ENCODE measurements around the gene DDX24. TPM values are rescaled to one million over a fixed set of nuclear protein-coding genes. Genes with fewer than 3 reads are reported as not detected.
A peak's percentile ranks its signal among the peaks of the same experiment; 100 is the strongest.

DDX24 gene
- total RNA-seq, 2 experiments from 2014 or later = 187 to 211 TPM

GRCh38 chr14:94030571-94030970 lies 50.4 kb downstream of the DDX24 start:
- no peaks in the 10 kb centered on the region for H3K27me3 Mint-ChIP-seq
- ChIA-PET CTCF (no interaction called here), POLR2A (interaction anchor here (0.6 kb wide), 1 partner anchor 133 kb away, joined by 4 read pairs; no protein-coding TSS in a partner anchor)
- H3K4me3 Mint-ChIP-seq = no peak overlapping the region
- H3K9me3 Mint-ChIP-seq = no peaks in the 10 kb centered on the region
- peak overlapping the region; percentile 1 for H3K27ac Mint-ChIP-seq
- no peaks in the 10 kb centered on the region for H3K36me3 Mint-ChIP-seq (ENCODE audit: low read depth)
- no peak for DNase-seq
- peaks cover 25% of the 10 kb centered on the region for H3K4me1 Mint-ChIP-seq

GRCh38 chr14:94029671-94030203 lies 51.3 kb downstream of the DDX24 start:
- no peak for DNase-seq
- Mint-ChIP-seq H3K9me3 (no peaks in the 10 kb centered on the region), H3K27me3 (no peaks in the 10 kb centered on the region), H3K4me1 (peaks cover 25% of the 10 kb centered on the region), H3K4me3 (no peak overlapping the region), H3K36me3 (ENCODE audit: low read depth) (no peaks in the 10 kb centered on the region), H3K27ac (no peak overlapping the region)
- POLR2A ChIA-PET = no interaction called here
- CTCF ChIA-PET = interaction anchor here (0.8 to 2.8 kb wide), 5 partner anchors 8 to 107 kb away, joined by 3 to 14 read pairs (median 4); no protein-coding TSS in a partner anchor

GRCh38 chr14:94029265-94029664 lies 51.7 kb downstream of the DDX24 start:
- Mint-ChIP-seq H3K36me3 (ENCODE audit: low read depth) (no peaks in the 10 kb centered on the region), H3K4me3 (no peak overlapping the region), H3K27me3 (no peaks in the 10 kb centered on the region), H3K4me1 (peaks cover 25% of the 10 kb centered on the region), H3K27ac (no peak overlapping the region), H3K9me3 (no peaks in the 10 kb centered on the region)
- ChIA-PET POLR2A (no interaction called here), CTCF (interaction anchor here (0.8 to 2.8 kb wide), 7 partner anchors 9 to 108 kb away, joined by 3 to 14 read pairs (median 4); no protein-coding TSS in a partner anchor)
- DNase-seq = no peak

- H3K27ac Mint-ChIP-seq = peak overlapping the region; percentile 44
- ChIA-PET CTCF (interaction anchor here (0.8 to 2.8 kb wide), 8 partner anchors 8 to 108 kb away, joined by 3 to 14 read pairs (median 5); no protein-coding TSS in a partner anchor), POLR2A (no interaction called here)
- H3K27me3 Mint-ChIP-seq = no peaks in the 10 kb centered on the region
- no peaks in the 10 kb centered on the region for H3K9me3 Mint-ChIP-seq
- H3K4me3 Mint-ChIP-seq = peak overlapping the region; percentile 35
- no peaks in the 10 kb centered on the region for H3K36me3 Mint-ChIP-seq (ENCODE audit: low read depth)
- DNase-seq = no peak
- peaks cover 29% of the 10 kb centered on the region for H3K4me1 Mint-ChIP-seq
Measured at GRCh38 chr14:94028450-94028826, 52.6 kb downstream of the DDX24 start.

GRCh38 chr14:94027566-94028449 lies 53.2 kb downstream of the DDX24 start:
- H3K27ac Mint-ChIP-seq = peak overlapping the region; percentile 44
- no peaks in the 10 kb centered on the region for H3K9me3 Mint-ChIP-seq
- no peak for DNase-seq
- H3K36me3 Mint-ChIP-seq (ENCODE audit: low read depth) = no peaks in the 10 kb centered on the region
- peak overlapping the region; percentile 48 for H3K4me3 Mint-ChIP-seq
- CTCF ChIA-PET = interaction anchor here (0.8 to 2.8 kb wide), 7 partner anchors 8 to 109 kb away, joined by 3 to 14 read pairs (median 6); no protein-coding TSS in a partner anchor
- POLR2A ChIA-PET = no interaction called here
- H3K4me1 Mint-ChIP-seq = peaks cover 34% of the 10 kb centered on the region
- H3K27me3 Mint-ChIP-seq = no peaks in the 10 kb centered on the region

- H3K4me3 Mint-ChIP-seq = peak overlapping the region; percentile 48
- H3K27ac Mint-ChIP-seq = peak overlapping the region; percentile 51
- ChIA-PET CTCF (interaction anchor here (1.1 to 3.4 kb wide), 8 partner anchors 9 to 110 kb away, joined by 3 to 18 read pairs (median 8); no protein-coding TSS in a partner anchor), POLR2A (no interaction called here)
- H3K9me3 Mint-ChIP-seq = no peaks in the 10 kb centered on the region
- H3K36me3 Mint-ChIP-seq (ENCODE audit: low read depth) = no peaks in the 10 kb centered on the region
- no peak for DNase-seq
- H3K4me1 Mint-ChIP-seq = peaks cover 42% of the 10 kb centered on the region
- no peaks in the 10 kb centered on the region for H3K27me3 Mint-ChIP-seq
Measured at GRCh38 chr14:94026889-94027469, 54.0 kb downstream of the DDX24 start.

GRCh38 chr14:94026173-94026888 lies 54.7 kb downstream of the DDX24 start, which contains the start of gene OTUB2:
Gene OTUB2, plus strand, starts transcription at chr14:94026340. Its CDS starts 198 bp downstream, at chr14:94026538.
- H3K36me3 Mint-ChIP-seq (ENCODE audit: low read depth) = no peaks in the 10 kb centered on the region
- POLR2A ChIA-PET = interaction anchor here (0.7 kb wide), 1 partner anchor 111 kb away, joined by 3 read pairs; no protein-coding TSS in a partner anchor
- no peaks in the 10 kb centered on the region for H3K27me3 Mint-ChIP-seq
- H3K4me1 Mint-ChIP-seq = peaks cover 49% of the 10 kb centered on the region
- H3K9me3 Mint-ChIP-seq = no peaks in the 10 kb centered on the region
- peak within 1 kb of the TSS; percentile 73 for H3K4me3 Mint-ChIP-seq
- peak; percentile 97 for DNase-seq
- peak within 1 kb of the TSS; percentile 71 for H3K27ac Mint-ChIP-seq
- CTCF ChIA-PET = interaction anchor here (0.6 to 3.4 kb wide), 12 partner anchors 9 to 156 kb away, joined by 3 to 18 read pairs (median 3); no protein-coding TSS in a partner anchor

GRCh38 chr14:94025720-94026119 lies 55.3 kb downstream of the DDX24 start:
- Mint-ChIP-seq H3K27me3 (no peaks in the 10 kb centered on the region), H3K36me3 (ENCODE audit: low read depth) (no peaks in the 10 kb centered on the region), H3K4me1 (peaks cover 55% of the 10 kb centered on the region), H3K9me3 (no peaks in the 10 kb centered on the region), H3K4me3 (peak overlapping the region; percentile 73), H3K27ac (no peak overlapping the region)
- ChIA-PET POLR2A (interaction anchor here (0.7 kb wide), 1 partner anchor 111 kb away, joined by 3 read pairs; no protein-coding TSS in a partner anchor), CTCF (interaction anchor here (0.6 to 3.4 kb wide), 12 partner anchors 10 to 157 kb away, joined by 3 to 18 read pairs (median 4); no protein-coding TSS in a partner anchor)
- DNase-seq = no peak

- Mint-ChIP-seq H3K4me3 (no peak overlapping the region), H3K36me3 (ENCODE audit: low read depth) (no peaks in the 10 kb centered on the region), H3K27ac (no peak overlapping the region), H3K4me1 (peaks cover 64% of the 10 kb centered on the region), H3K9me3 (no peaks in the 10 kb centered on the region), H3K27me3 (no peaks in the 10 kb centered on the region)
- CTCF ChIA-PET = interaction anchor here (0.6 to 3.4 kb wide), 6 partner anchors 11 to 1022 kb away, joined by 3 to 18 read pairs (median 6); no protein-coding TSS in a partner anchor
- DNase-seq = no peak
- POLR2A ChIA-PET = no interaction called here
Measured at GRCh38 chr14:94024549-94024948, 56.5 kb downstream of the DDX24 start.

GRCh38 chr14:94022532-94023411 lies 58.2 kb downstream of the DDX24 start:
- ChIA-PET POLR2A (interaction anchor here (0.6 kb wide), 1 partner anchor 83 kb away, joined by 3 read pairs; no protein-coding TSS in a partner anchor), CTCF (interaction anchor here (0.6 to 3.6 kb wide), 7 partner anchors 12 to 339 kb away, joined by 3 to 25 read pairs (median 4); no protein-coding TSS in a partner anchor)
- H3K4me1 Mint-ChIP-seq = peaks cover 51% of the 10 kb centered on the region
- DNase-seq = no peak
- peak overlapping the region; percentile 55 for H3K27ac Mint-ChIP-seq
- H3K9me3 Mint-ChIP-seq = no peaks in the 10 kb centered on the region
- no peaks in the 10 kb centered on the region for H3K36me3 Mint-ChIP-seq (ENCODE audit: low read depth)
- H3K27me3 Mint-ChIP-seq = peaks cover 8% of the 10 kb centered on the region
- H3K4me3 Mint-ChIP-seq = no peak overlapping the region

- peak overlapping the region; percentile 78 for H3K27ac Mint-ChIP-seq
- H3K4me1 Mint-ChIP-seq = peaks cover 46% of the 10 kb centered on the region
- ChIA-PET CTCF (interaction anchor here (0.8 to 3.6 kb wide), 10 partner anchors 10 to 123 kb away, joined by 3 to 25 read pairs (median 4); no protein-coding TSS in a partner anchor), POLR2A (no interaction called here)
- DNase-seq = peak; percentile 30
- peaks cover 14% of the 10 kb centered on the region for H3K27me3 Mint-ChIP-seq
- no peaks in the 10 kb centered on the region for H3K9me3 Mint-ChIP-seq
- peak overlapping the region; percentile 11 for H3K4me3 Mint-ChIP-seq
- H3K36me3 Mint-ChIP-seq (ENCODE audit: low read depth) = no peaks in the 10 kb centered on the region
Measured at GRCh38 chr14:94021416-94022157, 59.4 kb downstream of the DDX24 start.
